Measurements from ENCODE around the gene KBTBD4.
"Not testable (repeated sequence)": the region's sequence is repeated elsewhere in the genome, so short reads cannot be mapped to it uniquely, and the experiment has no call there.

The KBTBD4 gene

GRCh38 chr11:47538741-47539565 lies 39.8 kb downstream of the KBTBD4 start:
- no peak overlapping the region for H3K4me3 ChIP-seq (ENCODE audit: low read depth, low read length)
- no peak for DNase-seq (ENCODE audit: low read depth)
- no peak for TF ChIP-seq CTCF (IDR thresholded peaks at IDR 0.05; ENCODE audit: control insufficient read depth, extremely low read depth, insufficient read depth)

DNA sequence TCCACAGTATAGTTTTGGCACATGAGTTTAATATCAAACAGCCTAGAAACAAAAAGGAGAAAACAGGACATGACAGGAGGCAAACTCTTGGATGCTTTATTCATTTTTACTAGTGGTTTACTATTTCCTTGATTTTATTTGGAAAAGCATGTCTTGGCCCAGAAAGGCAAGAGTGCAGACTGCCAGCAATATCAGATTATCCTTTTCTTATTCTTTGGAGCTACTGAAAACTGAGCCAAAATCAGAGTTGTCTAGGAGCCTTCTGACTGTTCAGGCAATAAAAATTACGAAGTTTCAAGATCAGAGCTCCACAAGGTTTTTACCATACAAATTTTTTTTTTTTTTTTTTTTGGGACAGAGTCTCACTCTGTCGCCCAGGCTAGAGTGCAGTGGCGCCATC lies 41.9 kb downstream of the KBTBD4 start:
- DNase-seq (ENCODE audit: low read depth) = no peak
- TF ChIP-seq CTCF (IDR thresholded peaks at IDR 0.05; ENCODE audit: control insufficient read depth, extremely low read depth, insufficient read depth) = no peak
- H3K4me3 ChIP-seq (ENCODE audit: low read depth, low read length) = no peak overlapping the region

DNA sequence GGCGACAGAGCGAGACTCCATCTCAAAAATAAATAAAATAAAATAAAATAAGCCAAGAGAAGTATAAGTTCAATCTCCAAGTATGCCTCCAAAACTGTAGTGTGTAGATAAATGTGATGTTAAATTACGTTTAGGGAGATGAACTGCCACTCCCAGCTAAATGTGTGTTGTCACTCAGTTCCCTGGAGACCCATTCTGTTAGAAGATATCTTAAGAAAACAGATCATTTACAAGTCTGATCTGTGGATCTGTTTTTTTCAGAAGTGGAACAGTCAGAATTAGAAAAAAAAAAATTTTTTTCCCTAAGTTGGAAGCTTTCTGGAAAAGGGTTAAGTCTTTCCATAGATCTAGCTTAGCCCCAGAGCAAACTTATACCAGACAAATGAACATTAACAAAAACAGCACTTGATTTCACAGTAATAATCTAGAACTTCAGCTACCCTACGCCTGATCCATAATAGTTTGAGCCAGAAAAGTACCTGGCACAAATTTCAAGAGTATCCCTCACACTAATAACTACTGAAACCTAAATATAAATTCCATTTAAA lies 44.0 kb downstream of the KBTBD4 start:
- H3K4me3 ChIP-seq (ENCODE audit: low read depth, low read length) = no peak overlapping the region
- no peak for DNase-seq (ENCODE audit: low read depth)

GRCh38 chr11:47533690-47534151 lies 45.0 kb downstream of the KBTBD4 start:
- TF ChIP-seq CTCF (IDR thresholded peaks at IDR 0.05; ENCODE audit: control insufficient read depth, extremely low read depth, insufficient read depth) = no peak
- no peak for DNase-seq (ENCODE audit: low read depth)

More for the DNA sequence above, 44.0 kb downstream of the KBTBD4 start:
- no peak for TF ChIP-seq CTCF (IDR thresholded peaks at IDR 0.05; ENCODE audit: control insufficient read depth, extremely low read depth, insufficient read depth)

DNA sequence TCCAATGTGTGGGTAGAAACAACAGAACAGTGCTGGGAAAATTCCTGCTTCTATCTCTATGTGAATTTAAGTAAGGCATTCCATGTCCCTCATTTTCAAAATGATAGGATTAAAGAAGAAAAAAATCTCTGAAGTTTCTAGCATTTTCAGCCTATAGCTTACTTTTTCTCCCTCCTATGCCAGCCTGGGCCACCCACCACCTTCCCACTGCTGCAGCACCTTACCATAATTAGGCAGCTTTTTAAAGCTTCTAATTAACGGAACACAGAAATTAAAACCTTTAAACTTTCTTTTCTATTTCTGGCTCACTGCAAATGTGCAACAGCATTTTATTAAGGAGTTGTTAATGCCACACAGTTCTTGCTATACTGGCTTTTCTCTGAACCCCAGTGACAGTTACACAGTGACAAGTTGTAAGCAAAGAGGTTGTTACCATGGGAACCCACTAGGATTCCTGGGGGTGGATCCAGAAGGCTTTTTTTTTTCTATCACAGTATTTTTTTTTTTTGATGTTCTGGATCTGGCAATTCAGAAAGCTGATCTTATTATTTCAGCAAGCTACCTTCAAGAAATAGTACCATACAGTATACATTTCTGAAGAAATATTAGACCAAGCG lies 46.1 kb downstream of the KBTBD4 start:
- no peak overlapping the region for H3K4me3 ChIP-seq (ENCODE audit: low read depth, low read length)
- no peak for TF ChIP-seq CTCF (IDR thresholded peaks at IDR 0.05; ENCODE audit: control insufficient read depth, extremely low read depth, insufficient read depth)
- DNase-seq (ENCODE audit: low read depth) = no peak

More at GRCh38 chr11:47533690-47534151, 45.0 kb downstream of the KBTBD4 start:
- H3K4me3 ChIP-seq (ENCODE audit: low read depth, low read length) = no peak overlapping the region

- no peak overlapping the region for H3K4me3 ChIP-seq (ENCODE audit: low read depth, low read length)
- DNase-seq (ENCODE audit: low read depth) = no peak
- no peak for TF ChIP-seq CTCF (IDR thresholded peaks at IDR 0.05; ENCODE audit: control insufficient read depth, extremely low read depth, insufficient read depth)
These were observed 47.1 kb downstream of the KBTBD4 start for GRCh38 chr11:47531666-47532065.

DNA sequence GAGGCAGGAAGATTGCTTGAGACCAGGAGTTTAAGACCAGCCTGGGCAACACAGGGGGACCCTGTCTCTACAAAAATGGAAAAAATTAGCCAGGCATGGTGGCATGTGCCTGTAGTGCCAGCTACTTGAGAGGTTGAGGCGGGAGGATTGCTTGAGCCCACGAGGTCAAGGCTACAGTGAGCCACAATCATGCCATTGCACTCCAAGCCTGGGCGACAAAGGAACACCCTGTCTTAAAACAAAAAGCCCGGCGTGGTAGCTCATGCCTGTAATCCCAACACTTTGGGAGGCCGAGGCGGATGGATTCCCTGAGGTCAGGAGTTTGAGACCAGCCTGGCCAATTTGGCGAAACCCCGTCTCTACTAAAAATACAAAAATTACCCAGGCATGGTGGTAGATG lies 48.0 kb downstream of the KBTBD4 start:
- not testable (repeated sequence) for H3K4me3 ChIP-seq (ENCODE audit: low read depth, low read length); DNase-seq (ENCODE audit: low read depth)
